PC-9 (cell line): ENCODE measurements around the gene APCDD1. TPM values are rescaled to one million over a fixed set of nuclear protein-coding genes. Genes with fewer than 3 reads are reported as not detected.
"Not testable (repeated sequence)": the region's sequence is repeated elsewhere in the genome, so short reads cannot be mapped to it uniquely, and the experiment has no call there.

Source experiments
- BruUV-seq: library from RNA; stranded (reverse); fragments of 400-500 nt; replicated peaks from 2 replicates; lab custom pipeline; 2021; lab: Mats Ljungman, UMichigan
- CTCF ChIA-PET: fragments of 300-600 bp; sonication (Branson Sonifier 250); formaldehyde crosslinking; loops from one replicate; lab custom pipeline; 2022; ENCODE audit warnings: antibody characterized with exemption; lab: Charles Lee
- POLR2A ChIA-PET: fragments of 300-600 bp; sonication (Branson Sonifier 250); formaldehyde crosslinking; loops from one replicate; lab custom pipeline; 2022; ENCODE audit warnings: antibody characterized with exemption; ENCODE audit not compliant: unreplicated experiment; lab: Charles Lee
- DNase-seq, 2 experiments: peaks; one replicate each; pipeline versions ENCODE4 v3.0.0 to v3.0.0-alpha.2; 2015 to 2022; ENCODE audit warnings: mixed read lengths in 1 of 2
- H2AFZ ChIP-seq: fragments of 200-600 bp; sonication (generic); 2 replicates; pipeline ENCODE4 v1.8.1; 2017; ENCODE audit warnings: antibody characterized with exemption
- H3F3A ChIP-seq: fragments of 200-600 bp; sonication (generic); 2 replicates; pipeline ENCODE4 v1.8.1; 2017; ENCODE audit warnings: antibody characterized with exemption, mild to moderate bottlenecking, low read depth; ENCODE audit not compliant: insufficient read depth
- H3K27ac ChIP-seq: fragments of 200-600 bp; sonication (generic); 2 replicates; pipeline ENCODE4 v1.6.1; 2016; ENCODE audit warnings: mixed run types
- H3K27me3 ChIP-seq: fragments of 200-600 bp; sonication (generic); 2 replicates; pipeline ENCODE4 v1.6.1; 2016; ENCODE audit warnings: low read depth, mixed run types; ENCODE audit not compliant: insufficient read depth
- H3K36me3 ChIP-seq: fragments of 200-600 bp; sonication (generic); 2 replicates; pipeline ENCODE4 v1.6.1; 2016; ENCODE audit warnings: low read depth, mixed run types
- H3K4me1 ChIP-seq: fragments of 200-600 bp; sonication (generic); replicated peaks from 2 replicates; pipeline ENCODE4 v1.6.1; 2016; ENCODE audit warnings: mixed run types; ENCODE audit not compliant: insufficient read depth
- H3K4me2 ChIP-seq: fragments of 200-600 bp; sonication (generic); 2 replicates; pipeline ENCODE4 v1.6.1; 2017; ENCODE audit warnings: mixed run types
- H3K4me3 ChIP-seq: fragments of 200-600 bp; sonication (generic); 2 replicates; pipeline ENCODE4 v1.6.1; 2016; ENCODE audit warnings: mixed run types
- H3K79me2 ChIP-seq: fragments of 200-600 bp; sonication (generic); 2 replicates; pipeline ENCODE4 v1.6.1; 2017; ENCODE audit warnings: low read depth, mixed run types
- H3K9me2 ChIP-seq: fragments of 200-600 bp; sonication (generic); 2 replicates; pipeline ENCODE4 v1.8.1; 2017; ENCODE audit warnings: mild to moderate bottlenecking; ENCODE audit not compliant: insufficient read depth
- H3K9me3 ChIP-seq: fragments of 200-600 bp; sonication (generic); 2 replicates; pipeline ENCODE4 v1.8.1; 2016; ENCODE audit warnings: low read depth; ENCODE audit not compliant: insufficient read depth
- H4K20me1 ChIP-seq: fragments of 200-600 bp; sonication (generic); 2 replicates; pipeline ENCODE4 v1.8.1; 2017; ENCODE audit not compliant: insufficient read depth
- EZH2 ChIP-seq: fragments of 200-600 bp; sonication (generic); IDR thresholded peaks from 2 replicates; pipeline ENCODE4 v1.8.0; 2017; ENCODE audit warnings: antibody characterized with exemption, low read depth
- intact Hi-C: fragments of 100-400 bp; cut with micrococcal nuclease; formaldehyde crosslinking; loops from one replicate; pipeline ENCODE4 v1.10.0; 2022; ENCODE audit not compliant: unreplicated experiment
- total RNA-seq: library from RNA; stranded (reverse); gene quantifications from 2 replicates; pipeline ENCODE4 v1.2.3, GENCODE V29; 2021
- TF ChIP-seq, protein P1 (sequence below): fragments of 200-600 bp; sonication (generic); conservative IDR thresholded peaks from 2 replicates; pipeline ENCODE4 v1.6.1; 2017; ENCODE audit warnings: mixed run types, antibody characterized with exemption, mild to moderate bottlenecking, moderate library complexity

The APCDD1 gene
- total RNA-seq, 1 experiment from 2014 or later = not detected

DNA sequence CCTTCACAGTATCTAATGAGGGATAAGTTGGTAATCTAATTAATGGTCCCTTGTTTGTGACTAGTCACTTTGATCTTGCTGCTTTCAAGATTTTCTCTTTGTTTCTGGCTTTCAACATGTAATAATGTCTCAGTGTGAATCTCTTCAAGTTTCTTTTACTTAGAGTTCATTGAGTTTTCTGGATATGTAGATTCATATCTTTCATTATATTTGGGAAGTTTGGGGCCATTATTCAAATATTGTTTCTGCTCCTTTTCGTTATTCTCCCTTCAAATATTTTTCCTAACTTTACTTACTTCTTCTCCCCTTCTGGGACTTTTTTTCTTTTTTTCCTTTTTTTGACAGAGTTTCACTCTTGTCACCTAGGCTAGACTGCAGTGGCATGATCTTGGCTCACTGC, 50.3 kb downstream of the APCDD1 start:
- intact Hi-C loops = no loop called here
- H3K9me3 ChIP-seq = 0 out of 2 replicates have a peak, but pooled peaks cover 5% of the 10 kb centered on the region

DNA sequence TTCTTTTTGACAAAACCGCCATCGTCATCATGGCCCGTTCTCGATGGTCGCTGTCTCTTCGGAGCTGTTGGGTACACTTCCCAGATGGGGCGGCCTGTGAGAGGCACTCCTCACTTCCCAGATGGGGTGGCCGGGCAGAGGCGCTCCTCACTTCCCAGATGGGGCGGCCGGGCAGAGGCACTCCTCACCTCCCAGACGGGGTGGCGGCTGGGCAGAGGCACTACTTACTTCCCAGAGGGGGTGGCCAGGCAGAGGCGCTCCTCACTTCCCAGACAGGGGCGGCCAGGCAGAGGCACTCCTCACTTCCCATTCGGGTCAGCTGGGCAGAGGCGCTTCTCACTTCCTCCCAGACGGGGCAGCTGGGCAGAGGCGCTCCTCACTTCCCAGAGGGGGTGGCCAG, 51.5 kb downstream of the APCDD1 start:
- POLR2A ChIA-PET, CTCF ChIA-PET: not testable (repeated sequence)

More for the DNA sequence above, 50.3 kb downstream of the APCDD1 start:
- Histone ChIP-seq H4K20me1 (no peaks in the 10 kb centered on the region), H3K79me2 (no peaks in the 10 kb centered on the region), H2AFZ (no peak overlapping the region), H3F3A (no peaks in the 10 kb centered on the region), H3K9me2 (no peaks in the 10 kb centered on the region; the same call in 1 of the 2 replicates), H3K27me3 (no peaks in the 10 kb centered on the region), H3K36me3 (no peaks in the 10 kb centered on the region), H3K4me1 (no peaks in the 10 kb centered on the region), H3K4me3 (no peak overlapping the region), H3K4me2 (no peak overlapping the region), H3K27ac (no peak overlapping the region)
- no peak for TF ChIP-seq EZH2
- TF ChIP-seq, protein P1, sequence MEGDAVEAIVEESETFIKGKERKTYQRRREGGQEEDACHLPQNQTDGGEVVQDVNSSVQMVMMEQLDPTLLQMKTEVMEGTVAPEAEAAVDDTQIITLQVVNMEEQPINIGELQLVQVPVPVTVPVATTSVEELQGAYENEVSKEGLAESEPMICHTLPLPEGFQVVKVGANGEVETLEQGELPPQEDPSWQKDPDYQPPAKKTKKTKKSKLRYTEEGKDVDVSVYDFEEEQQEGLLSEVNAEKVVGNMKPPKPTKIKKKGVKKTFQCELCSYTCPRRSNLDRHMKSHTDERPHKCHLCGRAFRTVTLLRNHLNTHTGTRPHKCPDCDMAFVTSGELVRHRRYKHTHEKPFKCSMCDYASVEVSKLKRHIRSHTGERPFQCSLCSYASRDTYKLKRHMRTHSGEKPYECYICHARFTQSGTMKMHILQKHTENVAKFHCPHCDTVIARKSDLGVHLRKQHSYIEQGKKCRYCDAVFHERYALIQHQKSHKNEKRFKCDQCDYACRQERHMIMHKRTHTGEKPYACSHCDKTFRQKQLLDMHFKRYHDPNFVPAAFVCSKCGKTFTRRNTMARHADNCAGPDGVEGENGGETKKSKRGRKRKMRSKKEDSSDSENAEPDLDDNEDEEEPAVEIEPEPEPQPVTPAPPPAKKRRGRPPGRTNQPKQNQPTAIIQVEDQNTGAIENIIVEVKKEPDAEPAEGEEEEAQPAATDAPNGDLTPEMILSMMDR = no peak
- DNase-seq = no peak
- BruUV-seq = no TSS peak
- CTCF ChIA-PET = no interaction called here
- POLR2A ChIA-PET = no interaction called here

DNA sequence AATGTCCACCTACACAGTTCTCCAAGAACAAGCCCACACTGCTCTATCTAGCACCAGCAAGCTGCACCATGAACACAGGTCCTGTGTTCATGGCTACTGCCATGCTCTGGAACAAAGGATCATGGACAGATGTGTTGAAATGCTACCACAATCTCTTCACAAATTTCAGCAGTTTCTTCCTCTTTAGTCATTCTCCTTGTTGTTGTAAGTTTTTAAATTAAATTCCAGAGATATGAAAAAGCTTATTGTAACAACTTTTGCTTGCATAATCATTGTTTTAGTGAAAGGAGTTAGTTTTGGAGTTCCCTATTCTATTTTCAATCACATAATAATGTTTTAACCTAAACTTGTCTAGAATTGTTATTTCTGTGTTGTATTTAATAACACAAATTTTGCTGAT, 54.2 kb downstream of the APCDD1 start:
- no peaks in the 10 kb centered on the region for H3K27me3 ChIP-seq
- H3K4me2 ChIP-seq = no peak overlapping the region
- H3F3A ChIP-seq = no peaks in the 10 kb centered on the region
- no peaks in the 10 kb centered on the region for H4K20me1 ChIP-seq
- ChIA-PET POLR2A (no interaction called here), CTCF (no interaction called here)
- no peak overlapping the region for H2AFZ ChIP-seq
- intact Hi-C loops = no loop called here
- TF ChIP-seq, protein P1 = no peak
- no peak for TF ChIP-seq EZH2
- no peaks in the 10 kb centered on the region for H3K79me2 ChIP-seq
- H3K9me2 ChIP-seq = no peaks in the 10 kb centered on the region
- 0 out of 2 replicates have a peak, but pooled peaks cover 5% of the 10 kb centered on the region for H3K9me3 ChIP-seq
- no peak for DNase-seq
- no peak overlapping the region for H3K4me3 ChIP-seq
- no peaks in the 10 kb centered on the region for H3K36me3 ChIP-seq
- H3K4me1 ChIP-seq = no peaks in the 10 kb centered on the region
- BruUV-seq = no TSS peak
- no peak overlapping the region for H3K27ac ChIP-seq

More for the DNA sequence above, 51.5 kb downstream of the APCDD1 start:
- H4K20me1 ChIP-seq, H3K4me1 ChIP-seq, H3K4me2 ChIP-seq, H3K36me3 ChIP-seq, DNase-seq, H2AFZ ChIP-seq, H3K9me2 ChIP-seq, H3K79me2 ChIP-seq, H3K4me3 ChIP-seq, H3K27me3 ChIP-seq, H3K27ac ChIP-seq, H3K9me3 ChIP-seq, intact Hi-C loops, H3F3A ChIP-seq, BruUV-seq: not testable (repeated sequence)

DNA sequence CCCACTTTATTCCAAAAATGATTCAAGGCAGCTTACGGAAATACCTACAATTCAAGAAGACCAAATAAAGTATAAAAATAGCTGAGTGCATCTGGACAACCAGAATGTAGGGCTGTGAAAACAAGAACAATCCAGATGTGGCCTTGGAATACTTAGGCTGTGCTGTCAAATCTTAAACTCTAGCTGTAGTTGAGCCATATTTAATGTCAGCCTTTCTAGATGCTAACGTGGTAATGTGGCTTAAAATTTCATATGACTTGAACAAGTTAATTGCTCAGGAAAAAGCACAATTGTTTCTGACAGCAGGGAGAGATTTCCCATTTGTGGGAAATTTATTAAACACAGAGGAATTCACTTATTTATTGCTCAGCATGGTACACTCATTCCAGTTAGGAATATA, 56.8 kb downstream of the APCDD1 start:
- Histone ChIP-seq H3K27ac (no peak overlapping the region), H3K4me1 (no peaks in the 10 kb centered on the region), H3F3A (no peaks in the 10 kb centered on the region), H3K4me3 (no peak overlapping the region), H3K79me2 (no peaks in the 10 kb centered on the region), H3K4me2 (no peak overlapping the region), H3K36me3 (no peaks in the 10 kb centered on the region), H4K20me1 (no peaks in the 10 kb centered on the region), H3K27me3 (0 out of 2 replicates have a peak, but pooled peaks cover 7% of the 10 kb centered on the region), H2AFZ (no peak overlapping the region), H3K9me3 (0 out of 2 replicates have a peak, but pooled peaks cover 5% of the 10 kb centered on the region), H3K9me2 (no peaks in the 10 kb centered on the region)
- no peak for DNase-seq
- intact Hi-C loops = no loop called here
- no peak for TF ChIP-seq EZH2
- TF ChIP-seq, protein P1 = no peak
- ChIA-PET CTCF (no interaction called here), POLR2A (no interaction called here)
- BruUV-seq = no TSS peak
